Muscle layer of duodenum (tissue), 2 donors: ENCODE results near the gene DNAAF3.
A peak's percentile ranks its signal among the peaks of the same experiment; 100 is the strongest.
"Not testable (repeated sequence)": the region's sequence is repeated elsewhere in the genome, so short reads cannot be mapped to it uniquely, and the experiment has no call there.

Source experiments
- H3K27ac ChIP-seq: one replicate; pipeline ENCODE4 v1.7.0; 2013; ENCODE audit warnings: mild to moderate bottlenecking, low read length
- H3K27me3 ChIP-seq: one replicate; pipeline ENCODE4 v1.7.0; 2013; ENCODE audit warnings: low read depth, mild to moderate bottlenecking, control low read depth, low read length
- H3K36me3 ChIP-seq, 2 donors: one replicate each; pipeline ENCODE4 v1.7.0; 2013; ENCODE audit warnings: low read length in 2 of 2, control low read depth in 1 of 2, mild to moderate bottlenecking in 1 of 2; ENCODE audit not compliant: insufficient read depth in 2 of 2, control insufficient read depth in 1 of 2
- H3K4me1 ChIP-seq, 2 donors: one replicate each; pipeline ENCODE4 v1.7.0; 2013; ENCODE audit warnings: low read length in 2 of 2, mild to moderate bottlenecking in 2 of 2, control low read depth in 1 of 2, moderate library complexity in 1 of 2; ENCODE audit not compliant: insufficient read depth in 2 of 2, control insufficient read depth in 1 of 2
- H3K4me3 ChIP-seq, 2 donors: one replicate each; pipeline ENCODE4 v1.7.0; 2013; ENCODE audit warnings: low read length in 2 of 2, low read depth in 1 of 2, mild to moderate bottlenecking in 1 of 2
- H3K9me3 ChIP-seq, 2 donors: one replicate each; pipeline ENCODE4 v1.7.0; 2013; ENCODE audit warnings: low read length in 2 of 2, control low read depth in 1 of 2, mild to moderate bottlenecking in 1 of 2; ENCODE audit not compliant: control insufficient read depth in 1 of 2
- donor health status: healthy.

The DNAAF3 gene

DNA sequence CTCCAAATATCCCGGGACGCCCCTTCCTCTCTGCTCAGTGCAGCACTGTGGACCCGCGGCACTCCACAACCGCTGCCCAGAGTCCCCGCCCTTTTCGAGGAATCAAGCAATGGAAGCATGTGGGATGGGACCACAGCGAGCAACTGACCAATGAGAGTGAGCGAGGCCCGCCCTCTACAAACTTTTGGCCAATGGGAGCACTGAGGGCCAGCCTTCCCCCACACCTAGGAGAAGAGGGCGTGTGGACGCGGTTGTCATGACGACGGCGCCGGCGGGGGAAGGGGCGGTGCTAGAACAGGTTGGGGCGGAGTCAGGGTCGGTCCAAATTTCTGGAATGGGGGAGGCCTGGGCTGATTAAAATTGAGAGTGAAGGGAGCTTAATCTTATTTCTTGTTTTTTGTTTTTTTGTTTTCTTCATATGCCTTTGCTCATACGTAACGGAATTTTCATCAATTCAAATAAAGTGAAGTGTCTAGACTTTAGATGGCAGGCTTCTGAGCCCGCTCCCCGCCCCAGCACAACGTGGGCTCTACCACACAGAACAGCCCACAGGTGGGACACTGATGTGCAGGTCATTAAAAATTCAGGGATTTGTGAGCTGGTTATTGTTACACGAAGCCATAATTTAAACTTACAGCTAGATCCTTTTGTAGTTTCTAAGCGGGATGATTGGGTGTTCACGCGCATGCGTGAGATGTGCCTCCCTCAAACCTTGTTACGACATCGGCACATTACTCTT is at the start of gene DNAAF3:
Gene DNAAF3, minus strand, starts transcription at position 84 of the 739 bp plus-strand sequence. CDS start 200 bp downstream, outside the sequence.
- peaks cover 5 to 6% of the 10 kb centered on the region in 2 donors for H3K4me1 ChIP-seq
- no peaks in the 10 kb centered on the region for H3K9me3 ChIP-seq
- peaks cover 14% of the 10 kb centered on the region for H3K27me3 ChIP-seq
- H3K27ac ChIP-seq = no peak within 1 kb of the TSS
- H3K4me3 ChIP-seq = peak within 1 kb of the TSS; percentile 40 to 53
- no peaks in the 10 kb centered on the region for H3K36me3 ChIP-seq

DNA sequence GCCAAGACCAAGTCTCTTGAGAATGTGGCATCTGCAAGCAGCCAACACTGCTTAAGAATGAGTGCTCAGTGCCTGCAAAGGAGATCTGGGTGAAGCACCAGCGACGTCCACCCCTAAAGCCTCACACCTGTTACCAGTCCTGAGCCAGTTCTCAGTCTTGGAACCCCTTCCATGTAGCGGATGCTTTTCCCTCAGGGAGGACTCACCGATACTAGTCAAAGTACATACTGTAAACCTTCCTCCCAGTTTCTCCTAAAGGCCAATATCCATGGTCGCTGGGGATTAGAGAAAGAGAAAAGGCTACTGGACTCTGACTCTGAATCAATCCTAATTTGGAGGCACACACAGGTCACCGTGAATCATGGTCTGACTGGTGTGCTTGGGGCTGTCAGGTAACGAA is 47.1 kb upstream of the DNAAF3 start:
- H3K27ac ChIP-seq = no peak overlapping the region
- H3K9me3 ChIP-seq = peaks cover 0 to 7% of the 10 kb centered on the region in 2 donors
- H3K36me3 ChIP-seq = no peaks in the 10 kb centered on the region
- no peak overlapping the region for H3K4me3 ChIP-seq
- H3K4me1 ChIP-seq = peaks cover 0 to 11% of the 10 kb centered on the region in 2 donors
- H3K27me3 ChIP-seq = no peaks in the 10 kb centered on the region

DNA sequence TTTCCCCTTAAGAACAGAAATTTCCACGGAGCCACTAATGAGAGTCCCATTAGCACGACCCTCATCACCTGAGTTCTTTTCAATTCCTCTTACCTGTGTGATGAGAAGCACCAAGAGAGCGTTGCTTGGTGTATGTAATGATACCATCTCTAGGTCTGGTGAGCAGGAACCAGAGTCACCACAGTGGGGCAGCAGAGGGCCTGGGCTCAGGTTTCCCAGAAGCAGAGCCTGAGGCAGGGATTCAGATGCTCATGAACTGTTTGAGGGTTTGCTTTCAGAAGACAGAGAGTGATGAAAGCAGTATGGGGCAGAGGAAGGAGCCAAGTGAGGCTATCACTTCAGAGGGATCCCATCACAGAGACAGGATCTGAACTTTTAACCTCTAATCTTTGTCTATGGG is 46.0 kb upstream of the DNAAF3 start:
- no peak overlapping the region for H3K4me3 ChIP-seq
- H3K4me1 ChIP-seq = peaks cover 0 to 12% of the 10 kb centered on the region in 2 donors
- H3K9me3 ChIP-seq = peaks cover 0 to 7% of the 10 kb centered on the region in 2 donors
- no peaks in the 10 kb centered on the region for H3K36me3 ChIP-seq
- H3K27ac ChIP-seq = no peak overlapping the region
- no peaks in the 10 kb centered on the region for H3K27me3 ChIP-seq

DNA sequence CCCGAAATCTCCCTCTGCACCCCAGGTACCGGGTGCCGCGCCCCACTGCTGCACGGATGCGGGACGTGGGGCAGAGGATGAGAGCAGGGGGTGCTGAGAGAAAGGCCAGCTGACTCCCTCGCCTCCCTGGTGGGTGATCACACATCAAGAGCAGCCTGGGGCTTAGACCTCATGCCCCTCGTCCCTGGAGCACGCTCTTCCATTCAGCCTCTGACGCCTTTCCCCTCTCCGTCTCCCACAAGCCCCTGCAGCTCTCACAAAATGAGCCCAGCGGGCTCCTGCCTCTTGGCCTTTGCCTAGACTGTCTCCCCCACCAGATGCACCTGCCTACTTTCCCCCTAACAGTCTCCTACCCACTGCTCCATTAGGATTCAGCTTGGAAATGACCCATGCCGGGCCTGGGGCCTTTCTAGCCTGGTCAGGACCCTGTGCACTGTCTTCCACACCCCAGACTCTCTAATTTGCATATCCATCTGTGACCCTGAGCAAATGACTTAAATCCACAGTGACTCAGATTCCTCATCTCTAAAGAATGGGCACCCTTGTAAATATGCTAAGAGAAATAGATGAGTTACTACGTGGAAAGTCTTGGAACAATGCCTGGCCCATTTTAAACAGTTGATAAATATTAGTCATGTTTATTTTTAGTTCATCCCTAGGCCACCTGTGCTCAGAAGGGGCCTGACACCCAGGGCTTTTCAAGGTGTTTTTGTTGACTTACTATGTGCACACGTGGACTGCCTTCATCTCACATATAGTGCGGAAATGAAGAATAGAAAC is 43.5 kb upstream of the DNAAF3 start:
- H3K36me3 ChIP-seq = no peaks in the 10 kb centered on the region
- no peaks in the 10 kb centered on the region for H3K27me3 ChIP-seq
- peaks cover 4 to 15% of the 10 kb centered on the region in 2 donors for H3K4me1 ChIP-seq
- H3K9me3 ChIP-seq = peaks cover 0 to 7% of the 10 kb centered on the region in 2 donors
- H3K27ac ChIP-seq = peak overlapping the region; percentile 77
- H3K4me3 ChIP-seq = no peak overlapping the region

DNA sequence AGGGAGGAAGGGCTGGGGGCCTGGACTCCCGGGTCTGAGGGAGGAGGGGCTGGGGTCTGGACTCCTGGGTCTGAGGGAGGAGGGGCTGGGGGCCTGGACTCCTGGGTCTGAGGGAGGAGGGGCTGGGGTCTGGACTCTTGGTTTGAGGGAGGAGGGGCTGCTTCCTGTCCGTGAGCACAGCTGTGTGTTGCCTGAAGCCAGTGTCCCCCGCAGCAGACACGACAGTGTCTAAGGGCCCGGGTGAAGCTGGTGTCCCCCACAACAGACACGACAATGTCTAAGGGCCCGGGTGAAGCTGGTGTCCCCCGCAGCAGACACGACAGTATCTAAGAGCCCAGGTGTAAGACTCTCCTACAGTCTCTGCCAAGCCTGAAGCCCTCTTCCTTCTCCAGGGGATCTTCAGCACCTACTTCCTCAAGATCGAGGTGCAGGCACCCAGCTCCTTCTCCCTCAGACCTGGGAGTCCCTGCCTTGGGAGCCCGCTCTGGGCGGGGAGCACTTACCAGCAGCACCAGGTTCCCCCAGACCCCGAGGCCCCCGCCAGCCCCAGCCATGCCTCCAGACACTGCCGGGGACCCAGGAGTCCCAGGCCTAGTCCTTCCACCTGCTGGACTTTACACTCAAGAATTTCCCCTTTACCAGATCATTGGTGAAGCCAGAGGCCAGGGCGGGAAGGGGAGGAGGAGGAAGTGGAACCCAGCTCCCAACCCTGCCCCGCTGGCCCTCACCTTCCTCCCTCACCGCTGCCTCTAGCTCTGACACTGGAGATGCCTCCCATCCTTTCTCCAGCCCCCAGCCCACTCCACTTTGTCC is 42.7 kb upstream of the DNAAF3 start, which contains the start of gene PTPRH:
Gene PTPRH, minus strand, starts transcription at position 622 of the 813 bp plus-strand sequence. Its CDS starts 68 bp downstream, at position 554.
- Histone ChIP-seq H3K4me3 (no peak within 1 kb of the TSS), H3K9me3 (peaks cover 0 to 7% of the 10 kb centered on the region in 2 donors), H3K27me3 (no peaks in the 10 kb centered on the region), H3K27ac (peak within 1 kb of the TSS; percentile 77), H3K4me1 (peaks cover 4 to 15% of the 10 kb centered on the region in 2 donors), H3K36me3 (no peaks in the 10 kb centered on the region)

DNA sequence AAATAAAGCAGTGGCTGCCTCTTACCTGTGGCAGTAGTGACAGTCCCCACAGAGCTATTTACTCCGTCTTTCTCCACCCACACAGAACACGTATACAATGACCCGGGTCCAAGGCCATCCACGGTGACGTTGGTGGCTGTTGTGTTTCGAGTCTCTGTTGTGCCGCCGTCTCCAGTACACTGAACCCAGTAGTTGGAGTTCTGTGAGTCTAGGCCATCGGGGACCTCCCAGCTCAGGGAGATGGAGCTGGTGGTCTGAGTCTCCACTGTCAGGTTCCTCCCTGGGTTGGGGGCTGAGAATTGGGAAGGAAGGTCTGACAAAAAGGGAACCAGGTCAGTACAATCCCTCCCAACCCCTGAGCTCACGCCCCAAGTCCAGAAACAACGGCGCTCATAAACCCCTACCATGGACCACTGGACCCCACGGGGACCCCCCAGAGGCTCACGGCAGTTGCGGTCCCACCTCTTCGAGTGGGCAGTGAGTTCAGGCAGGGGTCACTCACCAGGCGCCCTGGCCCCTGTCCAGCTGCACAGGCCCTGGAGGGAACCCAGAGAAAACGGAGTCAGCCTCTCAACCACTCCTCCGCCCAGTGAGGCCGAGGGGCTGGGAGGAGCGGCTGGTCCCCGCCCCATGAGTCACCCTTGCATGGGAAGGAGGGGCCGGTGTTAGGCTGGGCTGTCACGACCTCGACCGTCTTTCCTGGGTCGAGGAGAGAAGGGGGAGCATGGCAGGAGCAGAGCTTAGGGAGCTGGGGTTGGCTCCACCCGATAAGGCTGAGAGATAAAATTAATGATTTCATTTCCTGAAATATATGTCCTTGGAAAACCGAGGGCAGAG is 40.5 kb upstream of the DNAAF3 start:
- Histone ChIP-seq H3K27me3 (no peaks in the 10 kb centered on the region), H3K4me1 (peaks cover 4 to 15% of the 10 kb centered on the region in 2 donors), H3K36me3 (no peaks in the 10 kb centered on the region), H3K9me3 (no peaks in the 10 kb centered on the region), H3K4me3 (peak overlapping the region; percentile 10 to 42), H3K27ac (peak overlapping the region; percentile 60)

DNA sequence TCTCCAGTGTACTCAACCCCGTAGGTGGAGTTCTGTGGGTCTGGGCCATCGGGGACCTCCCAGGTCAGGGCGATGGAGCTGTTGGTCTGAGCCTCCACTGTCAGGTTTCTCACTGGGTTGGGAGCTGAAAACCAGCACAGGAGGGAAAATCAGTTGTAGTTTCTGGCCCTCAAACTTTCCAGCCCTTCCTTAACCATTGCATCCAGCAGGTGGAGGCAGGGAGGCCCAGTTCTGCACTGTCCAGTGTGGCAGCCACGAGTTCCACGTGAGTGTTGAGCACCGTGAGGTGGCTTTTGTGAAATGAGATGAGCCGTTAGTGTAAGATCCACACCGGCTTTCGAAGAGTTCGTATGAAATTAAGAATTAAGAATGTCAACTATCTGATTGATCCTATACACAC is 35.8 kb upstream of the DNAAF3 start:
- H3K4me1 ChIP-seq, H3K27me3 ChIP-seq, H3K36me3 ChIP-seq, H3K9me3 ChIP-seq, H3K4me3 ChIP-seq, H3K27ac ChIP-seq: not testable (repeated sequence)

DNA sequence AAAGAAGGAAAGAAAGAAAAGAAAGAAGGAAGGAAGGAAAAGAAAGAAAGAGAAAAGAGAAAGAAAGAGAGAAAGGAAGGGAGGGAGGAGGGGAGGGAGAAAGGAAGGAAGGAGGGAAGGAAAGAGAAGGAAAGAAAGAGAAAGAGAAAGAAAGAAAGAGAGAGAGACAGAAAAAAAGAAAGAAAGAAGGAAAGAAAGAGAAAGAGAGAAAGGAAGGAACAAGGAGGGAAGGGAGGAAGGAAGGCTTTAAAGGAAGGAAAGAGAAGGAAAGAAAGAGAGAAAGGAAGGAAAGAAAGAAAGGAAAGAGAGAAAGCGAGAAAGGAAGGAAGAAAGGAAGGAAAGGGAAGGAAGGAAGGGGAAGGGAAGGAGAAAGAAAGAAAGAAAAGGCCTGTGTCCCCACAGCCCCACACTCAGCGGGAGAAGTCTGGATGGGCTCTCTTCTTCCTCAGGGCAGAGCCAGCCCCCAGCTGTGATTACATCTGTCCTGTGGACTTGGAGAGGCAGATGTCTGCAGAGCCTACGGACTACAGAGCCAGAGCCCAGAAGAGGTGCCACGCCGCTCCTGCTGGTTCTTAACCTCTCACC is 33.3 kb upstream of the DNAAF3 start:
- Histone ChIP-seq H3K27ac (no peak overlapping the region), H3K27me3 (no peaks in the 10 kb centered on the region), H3K4me1 (no peaks in the 10 kb centered on the region), H3K4me3 (no peak overlapping the region), H3K9me3 (no peaks in the 10 kb centered on the region), H3K36me3 (no peaks in the 10 kb centered on the region)

DNA sequence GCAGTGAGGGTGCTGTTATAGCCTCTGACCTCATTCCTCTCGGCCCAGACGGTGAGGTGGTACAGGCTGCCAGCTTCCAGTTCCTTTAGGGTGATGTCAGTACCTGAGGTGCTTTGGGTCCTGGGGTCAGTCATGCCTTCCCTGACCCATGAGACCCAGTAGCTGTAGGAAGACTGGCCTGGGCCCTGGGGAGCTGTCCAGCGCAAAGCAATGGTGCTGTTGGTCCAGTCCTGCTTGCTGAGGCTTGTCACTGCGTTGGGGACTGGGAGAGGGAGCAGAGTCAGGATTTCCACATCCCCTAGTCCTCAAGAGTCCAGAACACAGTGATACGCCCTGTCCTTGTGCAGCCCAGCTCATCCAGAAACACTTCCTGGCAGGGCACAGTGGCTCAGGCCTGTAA is 32.2 kb upstream of the DNAAF3 start:
- Histone ChIP-seq H3K4me3 (no peak overlapping the region), H3K36me3 (no peaks in the 10 kb centered on the region), H3K27me3 (no peaks in the 10 kb centered on the region), H3K9me3 (no peaks in the 10 kb centered on the region), H3K27ac (no peak overlapping the region), H3K4me1 (no peaks in the 10 kb centered on the region)

DNA sequence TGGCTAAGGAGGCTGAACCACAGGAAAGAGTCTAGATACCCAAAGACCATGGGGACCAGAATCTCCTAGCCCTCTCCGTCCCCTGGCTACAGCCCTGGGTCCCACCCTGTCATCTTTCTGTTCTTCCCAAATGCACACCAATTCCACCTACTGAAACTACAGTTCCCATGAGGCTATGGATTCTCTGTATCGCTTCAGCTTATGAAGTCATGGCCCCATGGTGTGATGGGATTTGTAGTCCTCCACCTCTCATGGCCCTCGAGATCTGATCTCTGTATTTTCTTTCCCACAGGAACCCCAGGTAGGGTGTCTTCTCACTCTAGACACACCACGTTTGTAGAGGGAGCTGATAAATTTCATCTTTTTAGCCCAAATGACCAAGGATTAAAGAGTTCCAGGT is 31.1 kb upstream of the DNAAF3 start:
- H3K9me3 ChIP-seq = no peaks in the 10 kb centered on the region
- no peaks in the 10 kb centered on the region for H3K4me1 ChIP-seq
- no peaks in the 10 kb centered on the region for H3K27me3 ChIP-seq
- H3K4me3 ChIP-seq = no peak overlapping the region
- no peak overlapping the region for H3K27ac ChIP-seq
- no peaks in the 10 kb centered on the region for H3K36me3 ChIP-seq
